RKO (cell line): ENCODE data around the gene LARP1.

Experiments used
- DNase-seq: peaks from one replicate; pipeline ENCODE4 v3.0.0-alpha.2; 2016; ENCODE audit warnings: low spot score

Gene LARP1

DNA sequence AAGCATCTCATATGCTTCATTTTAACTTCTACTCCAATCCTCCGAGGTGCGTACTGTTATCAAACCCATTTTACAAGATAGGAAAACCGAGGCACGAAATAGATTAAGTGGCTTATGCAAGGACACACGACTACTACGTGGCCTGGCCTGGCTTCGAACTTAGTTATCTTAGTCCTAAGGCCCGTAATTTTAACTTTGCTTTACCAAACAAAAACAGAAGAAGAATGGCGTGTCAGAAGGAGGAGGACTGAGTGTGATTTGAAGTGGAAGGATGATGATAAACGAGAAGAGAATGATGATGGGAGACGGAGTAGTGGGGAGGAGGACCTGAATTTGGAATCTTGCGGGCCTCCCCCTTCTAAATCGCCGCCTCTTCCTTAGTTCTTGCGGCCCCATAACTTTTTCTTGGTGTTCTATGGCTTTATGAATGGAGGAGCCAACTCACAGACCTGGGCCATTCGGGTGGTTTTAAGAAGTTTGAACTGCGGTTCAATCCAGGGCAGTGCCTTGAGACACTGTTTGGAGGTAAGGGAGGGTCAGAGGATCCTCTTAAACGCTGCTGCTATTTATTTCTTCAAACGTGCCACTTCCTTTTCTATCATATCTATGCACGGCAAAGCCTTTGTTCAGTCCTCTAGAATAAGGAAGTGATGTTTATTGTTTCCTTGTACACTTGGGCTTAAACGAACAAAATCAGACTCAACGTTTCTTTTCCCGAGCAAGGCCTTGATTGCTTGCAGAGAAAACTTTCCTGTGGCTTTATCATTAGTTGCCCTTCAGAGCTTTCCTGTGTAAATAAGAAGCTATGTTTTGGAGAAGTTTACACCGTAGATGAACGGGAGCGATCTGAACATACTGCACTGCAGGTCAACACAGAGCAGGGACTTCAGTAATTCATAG lies 104.0 kb downstream of the LARP1 start:
- peak; percentile 41 for DNase-seq

DNA sequence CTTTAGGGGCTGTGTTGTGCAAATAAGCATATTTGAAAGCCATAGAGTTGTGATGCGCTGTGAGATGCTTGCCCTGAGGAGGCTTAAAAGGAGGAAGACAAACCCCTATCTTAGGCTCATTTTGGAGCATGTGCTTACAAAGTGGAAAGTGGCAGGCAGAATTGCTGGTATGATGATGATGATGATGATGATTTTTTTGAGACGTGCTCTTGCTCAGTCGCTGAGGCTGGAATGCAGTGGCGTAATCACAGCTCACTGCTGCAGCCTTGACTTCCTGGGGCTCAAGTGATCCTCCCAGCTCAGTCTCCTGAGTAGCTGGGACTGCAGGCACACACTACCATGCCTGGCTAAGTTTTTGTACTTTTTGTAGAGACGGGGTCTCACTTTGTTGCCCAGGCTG lies 104.9 kb downstream of the LARP1 start:
- DNase-seq, result peak; percentile 79

DNA sequence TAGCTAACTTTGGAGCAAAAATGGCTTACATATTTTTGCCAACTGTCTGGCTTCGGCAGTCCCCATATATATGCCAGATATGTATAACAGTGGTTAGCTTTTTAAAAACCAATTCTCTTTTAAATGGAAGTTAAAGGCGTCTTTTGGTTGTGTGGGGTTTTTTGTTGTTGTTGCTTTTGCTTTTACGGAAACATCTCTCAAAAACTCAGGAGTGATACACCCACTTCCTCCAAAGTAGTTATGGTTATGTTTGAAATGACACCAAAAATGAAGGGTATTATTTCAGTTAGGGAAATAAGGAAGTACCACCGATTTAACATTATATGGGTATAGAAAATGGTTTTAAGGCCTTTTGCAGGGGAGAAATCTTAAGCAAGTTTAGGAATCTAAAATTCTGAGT lies 105.6 kb downstream of the LARP1 start:
- no peak for DNase-seq

DNA sequence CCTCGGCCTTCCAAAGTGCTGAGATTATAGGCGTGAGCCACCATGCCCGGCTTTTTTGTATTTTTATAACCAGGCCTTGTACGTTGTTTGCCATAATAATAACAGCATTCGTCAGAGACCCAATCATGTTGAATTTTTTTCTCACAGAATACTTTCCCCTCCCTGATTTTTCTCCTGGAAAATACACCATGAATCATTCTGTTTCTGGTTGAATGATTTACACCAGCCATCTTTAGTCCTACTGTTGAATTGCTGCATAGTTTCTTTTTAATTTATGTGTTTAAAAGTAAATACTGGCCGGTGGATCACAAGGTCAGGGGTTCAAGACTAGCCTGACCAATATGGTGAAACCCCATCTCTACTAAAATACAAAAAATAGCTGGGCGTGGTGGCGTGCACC lies 106.8 kb downstream of the LARP1 start:
- no peak for DNase-seq

DNA sequence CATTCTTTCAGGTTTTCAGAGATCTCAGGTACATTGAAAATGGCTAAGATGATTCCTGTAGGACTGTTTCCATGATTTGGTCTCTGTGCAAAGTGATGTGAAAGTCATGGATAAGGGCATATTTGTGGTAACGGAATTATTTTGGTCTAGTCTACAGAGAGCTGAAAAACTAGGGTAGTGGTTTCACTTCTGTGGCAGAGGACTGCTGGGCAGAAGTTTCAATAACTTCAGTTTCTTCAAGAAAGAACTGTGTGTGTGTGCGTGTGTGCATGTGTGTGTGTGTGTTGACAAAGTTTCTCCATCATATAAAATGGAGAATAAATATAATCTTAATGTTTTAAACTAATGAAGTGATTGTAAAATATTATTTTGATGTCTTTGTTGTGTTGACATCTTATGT lies 107.6 kb downstream of the LARP1 start:
- no peak for DNase-seq

DNA sequence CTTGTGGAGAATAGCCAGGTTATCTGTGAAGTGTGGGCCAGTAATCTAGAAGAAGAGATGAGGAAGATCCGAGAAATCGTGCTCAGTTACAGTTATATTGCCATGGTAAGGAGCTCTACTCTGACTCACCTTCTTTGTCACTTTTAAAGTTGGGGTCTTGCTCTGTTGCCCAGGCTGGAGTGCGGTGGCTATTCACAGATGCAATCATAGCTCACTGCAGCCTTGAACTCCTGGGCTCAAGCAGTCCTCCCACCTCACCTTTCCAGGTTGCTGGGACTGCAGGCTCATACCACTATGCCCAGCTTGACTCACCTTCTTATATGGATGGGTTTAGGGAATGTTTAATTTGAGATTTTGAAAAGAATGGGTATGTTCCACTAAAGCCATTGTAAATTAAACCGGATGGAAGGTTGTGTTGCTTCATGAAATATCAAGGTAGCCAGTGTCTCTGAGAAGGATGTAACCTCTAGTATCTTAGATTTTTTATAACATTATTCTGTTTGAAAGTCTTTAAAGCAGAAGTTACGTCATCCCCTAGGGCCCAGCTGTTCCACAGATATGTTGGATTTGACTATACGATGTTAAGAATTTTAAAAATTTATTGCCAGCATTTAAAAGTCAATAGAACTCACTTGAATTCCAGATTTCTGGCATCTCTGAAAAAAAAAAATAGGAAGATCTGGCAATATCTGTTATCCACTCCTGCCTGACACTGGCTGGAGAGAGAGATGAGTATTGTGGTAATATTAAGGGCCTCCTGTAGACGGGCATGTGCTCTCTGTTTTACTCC lies 108.3 kb downstream of the LARP1 start:
- DNase-seq, result no peak

DNA sequence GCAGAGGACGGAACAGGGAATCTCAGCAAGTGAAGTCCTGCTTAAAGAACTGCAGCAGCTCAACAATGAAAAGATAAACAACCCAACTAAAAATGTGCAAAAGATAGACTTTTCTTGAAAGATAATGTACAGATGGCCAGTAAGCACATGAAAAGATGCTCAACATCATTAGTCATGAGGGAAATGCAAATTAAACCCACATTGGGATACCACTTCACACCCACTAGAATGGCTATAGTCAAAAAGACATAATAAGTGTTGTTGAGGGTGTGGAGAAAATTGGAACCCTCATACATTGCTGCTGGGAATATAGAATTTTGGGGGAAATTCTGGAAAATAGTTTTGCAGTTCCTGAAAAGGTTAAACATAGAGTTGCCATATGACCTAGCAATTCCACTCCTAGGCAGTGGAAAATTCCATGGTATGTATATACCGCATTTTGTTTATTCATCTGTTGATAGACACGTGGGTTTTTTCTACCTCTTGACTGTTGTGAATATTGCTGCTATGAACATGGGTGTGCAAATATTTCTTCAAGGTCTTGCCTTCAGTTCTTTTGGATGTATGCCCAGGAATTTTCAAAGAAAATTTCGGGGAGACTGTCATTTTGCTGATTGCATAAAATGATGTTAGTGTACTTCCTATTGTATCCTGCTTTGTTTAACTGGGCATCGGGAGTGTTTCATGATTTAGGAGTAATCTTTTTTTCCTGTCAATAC lies 110.4 kb downstream of the LARP1 start:
- DNase-seq, result no peak

DNA sequence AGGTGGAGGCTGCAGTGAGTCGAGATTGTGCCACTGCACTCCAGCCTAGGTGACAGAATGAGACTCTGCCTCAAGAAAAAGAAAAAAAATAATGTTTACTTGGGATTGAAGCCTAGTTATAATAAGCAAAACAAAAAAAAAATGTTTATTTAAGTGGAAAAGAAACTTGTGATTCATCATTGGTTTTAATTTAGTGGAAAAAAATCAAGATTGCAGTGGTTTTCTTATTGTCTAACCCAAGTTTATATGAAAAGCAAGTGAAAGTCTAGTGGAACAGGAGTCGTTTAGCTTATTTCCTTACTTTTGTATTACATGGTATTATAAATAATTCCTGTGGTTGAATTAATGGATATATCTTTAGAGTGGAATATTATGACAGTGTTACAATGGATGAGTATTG lies 111.7 kb downstream of the LARP1 start:
- no peak for DNase-seq
